Measurements from ENCODE around the gene C10orf71.

C10orf71 gene

DNA sequence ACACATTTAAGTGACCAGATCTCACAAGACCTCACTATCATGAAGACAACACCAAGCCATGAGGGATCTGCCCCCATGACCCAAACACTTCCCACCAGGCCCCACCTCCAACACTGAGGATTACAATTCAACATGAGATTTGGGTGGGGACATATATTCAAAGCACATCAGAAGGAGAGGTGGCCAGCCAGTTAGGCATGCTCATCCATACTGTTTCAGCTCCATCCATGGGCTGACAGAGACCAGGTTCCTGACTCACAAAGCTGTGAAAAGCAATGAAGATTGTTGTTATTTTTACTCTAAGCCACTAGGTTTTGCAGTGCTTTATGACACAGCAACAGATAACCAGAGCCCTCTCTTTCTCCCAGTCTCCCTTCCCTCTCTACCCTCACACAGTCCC, 36.0 kb downstream of the C10orf71 start:
- no peak for TF ChIP-seq CTCF (IDR thresholded peaks at IDR 0.05; ENCODE audit: borderline replicate concordance, extremely low read depth, low read length, poor library complexity, severe bottlenecking)
- TF ChIP-seq EZH2 (IDR thresholded peaks at IDR 0.05; ENCODE audit: borderline replicate concordance, low read depth, low read length, severe bottlenecking) = no peak
- Histone ChIP-seq H3K9ac (ENCODE audit: low read depth, low read length) (no peak overlapping the region), H3K36me3 (ENCODE audit: insufficient read depth, low read length) (no peaks in the 10 kb centered on the region), H3K27me3 (ENCODE audit: insufficient read depth, low read length, poor library complexity) (no peaks in the 10 kb centered on the region), H3K9me3 (ENCODE audit: insufficient read depth, low read length, severe bottlenecking) (peaks cover 11% of the 10 kb centered on the region), H4K20me1 (ENCODE audit: insufficient read depth, low read length) (no peaks in the 10 kb centered on the region), H3K79me2 (ENCODE audit: insufficient read depth, low read length) (no peaks in the 10 kb centered on the region), H3K4me3 (ENCODE audit: low read depth in 1 of 2, low read length in 2 of 2) (peak overlapping the region in 1 of 2 experiments; percentile 21; a peak in 2 of 4 replicates), H3K4me2 (ENCODE audit: insufficient read depth, low read length) (no peak overlapping the region), H3K27ac (ENCODE audit: low read length) (peak overlapping the region; percentile 37), H2AFZ (ENCODE audit: low read depth, low read length) (peak overlapping the region; percentile 67), H3K4me1 (ENCODE audit: insufficient read depth, low read length) (peaks cover 12% of the 10 kb centered on the region)
- DNase-seq = no peak
- ATAC-seq (ENCODE audit: insufficient read depth, low read depth) = no peak

DNA sequence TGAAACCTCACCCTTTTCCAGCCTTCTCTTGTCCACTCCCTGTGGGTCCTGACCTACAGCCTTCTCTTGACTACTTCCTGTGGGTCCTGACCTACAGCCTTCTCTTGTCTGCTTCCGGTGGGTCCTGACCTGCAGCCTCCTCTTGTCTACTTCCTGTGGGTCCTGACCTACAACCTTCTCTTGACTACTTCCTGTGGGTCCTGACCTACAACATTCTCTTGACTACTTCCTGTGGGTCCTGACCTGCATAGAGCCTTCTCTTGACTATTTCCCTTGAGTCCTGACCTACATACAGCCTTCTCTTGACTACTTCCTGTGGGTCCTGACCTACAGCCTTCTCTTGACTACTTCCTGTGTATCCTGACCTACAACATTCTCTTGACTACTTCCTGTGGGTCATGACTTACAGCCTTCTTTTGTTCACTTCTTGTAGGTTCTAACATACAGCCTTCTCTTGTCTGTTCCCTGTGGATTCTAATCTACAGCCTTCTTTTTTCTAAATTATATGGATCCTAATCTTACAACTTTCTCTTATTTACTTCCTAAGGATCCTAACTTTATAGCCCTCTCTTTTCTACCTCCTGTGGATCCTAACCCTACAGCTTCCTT, 36.5 kb downstream of the C10orf71 start:
- H3K9me3 ChIP-seq (ENCODE audit: insufficient read depth, low read length, severe bottlenecking) = peaks cover 11% of the 10 kb centered on the region
- peak overlapping the region; percentile 67 for H2AFZ ChIP-seq (ENCODE audit: low read depth, low read length)
- DNase-seq = peak; percentile 34
- no peaks in the 10 kb centered on the region for H3K27me3 ChIP-seq (ENCODE audit: insufficient read depth, low read length, poor library complexity)
- no peaks in the 10 kb centered on the region for H3K36me3 ChIP-seq (ENCODE audit: insufficient read depth, low read length)
- peak overlapping the region in 1 of 2 experiments; percentile 21; a peak in 2 of 4 replicates for H3K4me3 ChIP-seq (ENCODE audit: low read depth in 1 of 2, low read length in 2 of 2)
- H4K20me1 ChIP-seq (ENCODE audit: insufficient read depth, low read length) = no peaks in the 10 kb centered on the region
- no peak overlapping the region for H3K9ac ChIP-seq (ENCODE audit: low read depth, low read length)
- H3K27ac ChIP-seq (ENCODE audit: low read length) = peak overlapping the region; percentile 37
- TF ChIP-seq EZH2 (IDR thresholded peaks at IDR 0.05; ENCODE audit: borderline replicate concordance, low read depth, low read length, severe bottlenecking) (no peak), CTCF (IDR thresholded peaks at IDR 0.05; ENCODE audit: borderline replicate concordance, extremely low read depth, low read length, poor library complexity, severe bottlenecking) (no peak)
- H3K79me2 ChIP-seq (ENCODE audit: insufficient read depth, low read length) = no peaks in the 10 kb centered on the region
- peak; percentile 92 for ATAC-seq (ENCODE audit: insufficient read depth, low read depth)
- no peak overlapping the region for H3K4me2 ChIP-seq (ENCODE audit: insufficient read depth, low read length)
- H3K4me1 ChIP-seq (ENCODE audit: insufficient read depth, low read length) = peaks cover 12% of the 10 kb centered on the region

GRCh38 chr10:49338604-49339003, 39.6 kb downstream of the C10orf71 start:
- Histone ChIP-seq H3K27me3 (ENCODE audit: insufficient read depth, low read length, poor library complexity) (no peaks in the 10 kb centered on the region), H3K4me1 (ENCODE audit: insufficient read depth, low read length) (peaks cover 12% of the 10 kb centered on the region), H3K27ac (ENCODE audit: low read length) (no peak overlapping the region), H3K36me3 (ENCODE audit: insufficient read depth, low read length) (no peaks in the 10 kb centered on the region), H2AFZ (ENCODE audit: low read depth, low read length) (no peak overlapping the region), H3K4me3 (ENCODE audit: low read depth in 1 of 2, low read length in 2 of 2) (no peak overlapping the region), H3K9ac (ENCODE audit: low read depth, low read length) (no peak overlapping the region), H3K79me2 (ENCODE audit: insufficient read depth, low read length) (no peaks in the 10 kb centered on the region), H3K9me3 (ENCODE audit: insufficient read depth, low read length, severe bottlenecking) (peaks cover 11% of the 10 kb centered on the region), H3K4me2 (ENCODE audit: insufficient read depth, low read length) (no peak overlapping the region), H4K20me1 (ENCODE audit: insufficient read depth, low read length) (no peaks in the 10 kb centered on the region)
- no peak for TF ChIP-seq EZH2 (IDR thresholded peaks at IDR 0.05; ENCODE audit: borderline replicate concordance, low read depth, low read length, severe bottlenecking)
- TF ChIP-seq CTCF (IDR thresholded peaks at IDR 0.05; ENCODE audit: borderline replicate concordance, extremely low read depth, low read length, poor library complexity, severe bottlenecking) = no peak
- no peak for ATAC-seq (ENCODE audit: insufficient read depth, low read depth)
- no peak for DNase-seq
